ENCODE data around the gene TTLL3.

TTLL3 gene

GRCh38 chr3:9781551-9781950 is 28.5 kb upstream of the TTLL3 start:
- no peak for DNase-seq (ENCODE audit: low read depth in 2 of 3, low spot score in 1 of 3)

GRCh38 chr3:9781978-9782603 is 28.0 kb upstream of the TTLL3 start:
- no peak for DNase-seq (ENCODE audit: low read depth in 2 of 3, low spot score in 1 of 3)

DNA sequence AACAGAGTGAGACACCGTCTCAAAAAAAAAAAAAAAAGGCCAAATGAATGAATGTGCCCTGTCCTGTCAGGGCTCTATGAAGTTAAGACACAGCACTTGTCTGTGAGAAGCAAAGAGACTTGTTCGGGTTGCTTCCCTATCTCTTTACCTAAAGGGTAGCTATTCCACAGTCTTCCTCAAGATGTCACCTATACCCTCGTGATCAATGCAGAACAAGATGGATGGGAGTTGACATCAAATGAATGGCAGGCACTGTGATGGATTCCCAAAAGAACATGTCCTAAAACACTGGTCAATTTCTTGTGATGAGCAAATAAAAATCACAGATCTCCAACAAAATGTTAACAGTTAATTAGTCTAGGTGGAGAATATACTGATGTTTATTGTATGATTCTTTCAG is 27.3 kb upstream of the TTLL3 start:
- DNase-seq (ENCODE audit: low read depth in 2 of 3, low spot score in 1 of 3): no peak

DNA sequence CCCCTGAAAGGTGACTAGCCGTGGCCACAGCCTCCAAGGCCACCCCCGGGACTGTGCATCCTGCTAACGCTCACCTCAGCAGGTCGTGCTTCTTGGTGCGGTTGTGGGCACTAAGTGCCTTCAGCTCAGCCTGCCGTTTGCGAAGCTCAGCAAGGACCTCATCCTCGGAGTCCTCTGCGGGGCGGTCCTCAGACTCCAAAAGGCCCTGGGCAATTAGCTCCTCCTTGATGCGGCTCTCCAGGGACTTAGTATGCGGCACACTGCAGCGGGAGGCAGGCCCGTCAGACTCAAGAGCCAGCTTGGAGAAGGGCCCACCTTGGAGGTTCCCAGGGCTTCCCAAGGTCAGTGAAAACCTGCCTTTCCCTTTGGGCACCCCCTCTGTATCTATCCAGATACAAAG is 26.1 kb upstream of the TTLL3 start:
- DNase-seq (ENCODE audit: low read depth in 2 of 3, low spot score in 1 of 3): no peak

GRCh38 chr3:9784965-9785364 is 25.1 kb upstream of the TTLL3 start:
- DNase-seq (ENCODE audit: low read depth in 2 of 3, low spot score in 1 of 3): no peak

DNA sequence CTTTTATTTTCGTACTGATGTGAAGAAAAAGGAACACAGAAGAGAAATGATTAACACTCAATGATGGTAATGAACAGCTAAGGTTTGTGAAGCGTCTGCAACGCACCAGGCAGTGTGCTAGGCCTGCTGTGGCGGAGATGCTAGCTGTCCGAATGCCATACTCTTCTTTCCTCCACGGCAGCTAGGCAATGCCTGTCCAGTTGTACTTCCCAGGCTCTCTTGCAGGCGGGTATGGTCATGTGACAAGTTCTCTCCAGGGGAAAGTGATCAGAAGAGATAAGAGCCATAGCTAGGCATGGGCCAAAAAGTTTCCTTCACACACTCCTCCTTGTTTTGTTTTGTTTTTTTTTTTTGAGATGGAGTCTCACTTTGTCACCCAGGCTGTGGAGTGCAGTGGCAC is 24.5 kb upstream of the TTLL3 start:
- DNase-seq (ENCODE audit: low read depth in 2 of 3, low spot score in 1 of 3): no peak

- no peak for DNase-seq (ENCODE audit: low read depth in 2 of 3, low spot score in 1 of 3)
These were observed 23.8 kb upstream of the TTLL3 start for GRCh38 chr3:9786209-9786739.

- DNase-seq (ENCODE audit: low read depth in 2 of 3, low spot score in 1 of 3): no peak
These were observed 23.0 kb upstream of the TTLL3 start for GRCh38 chr3:9786825-9787669.

DNA sequence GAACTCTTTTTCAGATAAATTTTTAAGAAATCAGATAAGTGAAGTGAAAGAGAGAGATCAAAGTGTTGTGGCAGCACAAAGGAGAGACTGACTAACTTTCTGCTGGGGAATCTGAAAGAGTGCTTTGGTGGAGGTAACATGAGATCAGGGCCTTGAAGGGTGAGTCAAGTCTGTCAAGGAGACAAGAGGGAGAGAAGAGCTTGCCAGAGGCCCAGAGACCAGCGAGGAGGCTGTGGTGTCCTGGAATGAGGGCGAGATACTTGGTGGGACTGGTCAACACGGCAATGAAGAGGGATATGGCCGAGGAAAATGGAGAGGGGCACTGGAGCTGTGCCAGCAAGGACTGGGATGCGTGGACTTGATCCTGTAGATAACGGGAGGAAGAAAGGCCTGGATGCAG is 22.3 kb upstream of the TTLL3 start:
- peak in 1 of 3 donors; percentile 15 for DNase-seq (ENCODE audit: low read depth in 2 of 3, low spot score in 1 of 3)

DNA sequence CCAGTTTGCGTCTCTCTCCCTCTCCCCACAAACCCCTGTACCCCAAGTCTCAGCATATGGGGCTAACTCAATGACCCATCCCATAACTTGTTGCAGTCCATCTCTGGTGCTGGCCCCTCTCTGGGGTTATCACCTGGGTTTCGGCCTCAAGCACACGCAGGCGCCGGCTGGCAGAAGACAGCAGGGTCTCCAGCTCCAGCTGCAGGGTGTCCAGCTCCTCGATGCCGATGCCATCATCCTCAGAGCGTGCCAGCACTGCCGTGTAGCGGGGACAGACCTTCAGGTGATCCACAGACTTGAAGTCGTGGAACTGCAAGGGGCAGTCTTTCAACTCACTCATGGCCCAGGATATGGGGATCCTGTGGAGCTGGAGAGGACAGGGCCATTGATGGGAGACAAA is 18.9 kb upstream of the TTLL3 start:
- DNase-seq (ENCODE audit: low read depth in 2 of 3, low spot score in 1 of 3): no peak

DNA sequence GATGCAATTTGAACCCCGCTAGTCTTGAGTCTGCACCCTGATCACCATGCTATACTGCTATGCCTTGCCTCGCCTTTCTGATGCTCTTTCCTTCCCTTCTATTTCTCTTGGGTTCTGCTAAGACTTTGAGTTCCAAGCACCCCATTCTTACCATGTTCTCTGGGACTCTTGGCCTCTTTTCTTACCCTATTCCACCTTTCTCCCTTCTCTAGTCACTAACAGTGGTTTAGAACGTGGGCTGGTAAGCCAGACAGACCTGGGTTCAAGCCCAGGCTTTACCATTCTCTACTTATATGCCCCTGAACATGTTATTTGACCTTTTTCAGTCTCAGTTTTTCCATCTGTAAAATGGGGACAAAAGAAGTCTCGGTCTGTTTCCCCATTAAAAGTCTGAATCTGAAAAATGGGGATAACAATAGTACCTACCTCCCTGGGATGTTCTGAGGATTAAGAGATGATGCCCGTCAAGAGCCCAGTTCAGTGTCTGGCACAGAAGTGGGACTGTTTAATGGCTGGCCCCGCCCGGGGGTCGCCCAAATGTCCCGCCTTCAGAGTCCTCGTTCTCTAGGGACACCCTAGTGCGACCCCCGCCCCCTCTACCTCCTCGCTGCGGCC is 18.2 kb upstream of the TTLL3 start:
- no peak for DNase-seq (ENCODE audit: low read depth in 2 of 3, low spot score in 1 of 3)

DNA sequence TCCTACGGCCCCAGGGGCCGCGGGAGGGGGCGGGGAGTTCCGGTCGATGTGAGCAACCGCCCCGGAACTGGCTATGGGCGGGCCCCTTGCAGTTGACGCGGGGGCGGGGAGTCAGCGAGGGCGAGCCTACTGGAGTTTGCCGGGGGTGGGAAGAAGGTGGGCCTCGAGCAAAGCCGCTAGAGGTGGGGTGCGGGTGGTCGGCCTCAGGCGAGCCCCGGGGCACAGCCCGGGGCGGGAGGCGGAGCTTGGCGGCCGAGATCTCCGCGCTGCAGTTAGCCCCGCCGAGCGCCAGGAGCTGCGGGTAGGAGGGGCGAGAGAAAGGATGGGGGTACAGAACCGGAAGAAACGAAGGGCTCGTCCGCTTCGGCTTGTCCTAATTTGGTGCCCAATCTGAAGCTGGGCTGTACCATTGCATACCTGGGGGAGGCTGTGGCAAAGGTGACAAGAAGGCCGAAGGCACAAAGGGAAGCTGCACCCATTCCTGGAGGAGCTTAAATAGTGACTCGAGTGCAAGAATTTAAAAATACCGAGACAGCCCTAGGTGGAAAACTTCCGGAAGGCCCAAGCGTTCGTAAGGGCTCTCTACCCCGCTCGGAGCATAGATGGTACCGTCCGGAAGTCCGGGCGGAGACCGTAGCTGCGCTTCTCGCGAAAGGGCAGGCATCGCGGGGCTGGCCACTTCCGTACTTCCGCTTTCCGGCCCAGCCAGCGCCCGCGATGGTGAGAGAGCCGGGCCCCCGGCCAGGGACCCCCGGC is 17.5 kb upstream of the TTLL3 start, which contains the start of the genes ARPC4 and TADA3:
TSS of gene ARPC4 (plus strand) at position 678 of the 756 bp plus-strand sequence. CDS start at position 718, 40 bp downstream.
TSS of gene TADA3 (minus strand) at position 69 of the 756 bp plus-strand sequence. CDS start 1,007 bp downstream, outside the sequence.
- peak; percentile 79 to 87 (median 83) for DNase-seq (ENCODE audit: low read depth in 2 of 3, low spot score in 1 of 3)

- no peak for DNase-seq (ENCODE audit: low read depth in 2 of 3, low spot score in 1 of 3)
These were observed 16.8 kb upstream of the TTLL3 start for GRCh38 chr3:9793161-9793781.

- DNase-seq (ENCODE audit: low read depth in 2 of 3, low spot score in 1 of 3): no peak
These were observed 15.7 kb upstream of the TTLL3 start for GRCh38 chr3:9794400-9794799.

GRCh38 chr3:9795207-9795606 is 14.9 kb upstream of the TTLL3 start:
- DNase-seq (ENCODE audit: low read depth in 2 of 3, low spot score in 1 of 3): no peak

DNA sequence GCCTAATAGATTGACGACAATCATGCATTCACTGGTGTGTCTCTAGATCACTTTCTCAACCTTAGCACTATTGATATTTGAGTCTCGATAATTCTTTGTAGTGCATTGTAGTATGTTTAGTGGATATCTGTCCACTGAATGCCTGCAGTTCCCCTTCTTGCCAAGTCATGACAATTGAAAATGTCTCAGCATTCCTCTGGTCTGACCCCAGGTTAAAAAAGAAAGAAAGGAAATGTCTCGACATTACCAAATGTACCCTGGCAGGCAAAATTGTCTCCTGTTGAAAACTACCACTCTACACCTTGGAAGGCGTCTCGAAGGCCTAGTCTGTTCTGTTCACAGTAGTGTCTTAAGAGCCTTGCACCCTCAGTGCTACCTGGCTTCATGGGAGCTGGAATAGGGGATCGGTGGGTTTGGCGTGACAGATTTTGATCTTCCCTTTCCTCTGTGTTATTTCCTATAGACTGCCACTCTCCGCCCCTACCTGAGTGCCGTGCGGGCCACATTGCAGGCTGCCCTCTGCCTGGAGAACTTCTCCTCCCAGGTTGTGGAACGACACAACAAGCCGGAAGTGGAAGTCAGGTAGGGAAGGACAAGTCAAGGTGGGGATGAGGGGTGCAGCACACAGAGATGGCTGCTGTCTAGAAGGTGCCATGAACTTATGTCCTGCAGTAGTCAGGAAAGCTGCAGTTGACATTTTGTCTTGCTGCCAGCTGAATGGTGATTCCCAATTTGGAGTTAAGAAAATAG is 12.7 kb upstream of the TTLL3 start:
- DNase-seq (ENCODE audit: low read depth in 2 of 3, low spot score in 1 of 3): no peak

- no peak for DNase-seq (ENCODE audit: low read depth in 2 of 3, low spot score in 1 of 3)
These were observed 9.5 kb upstream of the TTLL3 start for GRCh38 chr3:9800529-9800928.

- no peak for DNase-seq (ENCODE audit: low read depth in 2 of 3, low spot score in 1 of 3)
These were observed 6.6 kb upstream of the TTLL3 start for GRCh38 chr3:9803494-9803893.

- DNase-seq (ENCODE audit: low read depth in 2 of 3, low spot score in 1 of 3): no peak
These were observed 5.1 kb upstream of the TTLL3 start for GRCh38 chr3:9804996-9805395.

- DNase-seq (ENCODE audit: low read depth in 2 of 3, low spot score in 1 of 3): no peak
These were observed 3.9 kb upstream of the TTLL3 start for GRCh38 chr3:9806137-9806536.
